HPDE6-E6E7 (cell line): ENCODE measurements around the gene CCL4L2.
"Not testable (repeated sequence)": the region's sequence is repeated elsewhere in the genome, so short reads cannot be mapped to it uniquely, and the experiment has no call there.

Experiments
- DNase-seq: peaks from one replicate; pipeline ENCODE4 v3.0.0; 2011; ENCODE audit warnings: missing footprints; ENCODE audit errors: extremely low spot score

The CCL4L2 gene

DNA sequence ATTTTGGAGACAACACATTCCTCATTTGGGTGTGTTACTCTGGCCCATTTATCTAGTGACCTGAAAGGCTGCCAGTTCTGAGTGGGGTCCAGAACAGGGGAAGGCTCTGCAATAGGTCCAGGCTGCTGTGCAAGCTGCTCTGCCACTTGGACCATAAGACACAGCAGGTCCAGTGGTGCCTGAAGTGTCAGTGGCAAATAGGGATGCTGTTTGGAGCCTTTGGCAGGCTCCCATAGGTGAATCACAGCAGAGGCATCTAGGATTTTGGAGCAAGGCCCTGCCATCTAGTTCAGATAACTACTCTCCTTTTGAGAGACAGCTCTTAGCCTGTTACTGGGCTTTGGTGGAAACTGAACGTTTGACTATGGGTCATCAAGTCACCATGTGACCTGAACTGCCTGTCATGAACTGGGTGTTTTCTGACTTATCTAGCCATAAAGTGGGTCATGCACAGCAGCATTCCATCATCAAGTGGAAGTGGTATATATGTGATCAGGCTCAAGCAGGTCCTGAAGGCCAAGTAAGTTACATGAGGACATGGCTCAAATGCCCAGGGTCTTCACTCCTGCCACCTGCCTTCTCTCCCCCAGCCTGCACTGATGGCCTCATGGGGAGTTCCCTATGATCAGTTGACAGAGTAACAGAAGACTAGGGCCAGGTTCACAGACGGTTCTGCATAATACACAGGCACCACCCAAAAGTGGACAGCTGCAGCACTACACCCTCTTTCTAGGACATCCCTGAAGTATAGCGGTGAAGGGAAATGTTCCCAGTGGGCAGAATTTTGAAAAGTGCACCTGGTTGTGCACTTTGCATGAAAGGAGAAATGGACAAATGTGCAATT, 10.1 kb downstream of the CCL4L2 start:
- not testable (repeated sequence) for DNase-seq

DNA sequence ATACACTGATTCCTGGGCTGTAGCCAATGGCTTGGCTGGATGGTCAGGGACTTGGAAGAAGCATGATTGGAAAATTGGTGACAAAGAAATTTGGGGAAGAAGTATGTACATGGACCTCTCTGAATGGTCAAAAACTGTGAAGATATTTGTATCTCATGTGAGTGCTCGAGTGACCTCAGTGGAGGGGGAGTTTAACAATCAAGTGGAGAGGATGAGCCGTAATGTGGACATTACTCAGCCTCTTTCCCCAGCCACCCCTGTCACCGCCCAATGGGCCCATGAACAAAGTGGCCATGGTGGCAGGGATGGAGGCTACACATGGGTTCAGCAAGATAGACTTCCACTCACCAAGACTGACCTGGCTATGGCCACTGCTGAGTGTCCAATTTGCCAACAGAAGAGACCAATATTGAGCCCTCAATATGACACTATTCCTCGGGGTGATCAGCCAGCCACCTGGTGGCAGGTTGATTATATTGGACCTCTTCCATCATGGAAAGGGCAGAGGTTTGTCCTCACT, 10.8 kb downstream of the CCL4L2 start:
- DNase-seq: not testable (repeated sequence)

- DNase-seq: not testable (repeated sequence)
Observed at GRCh38 chr17:36222967-36223366, 12.1 kb downstream of the CCL4L2 start.

DNA sequence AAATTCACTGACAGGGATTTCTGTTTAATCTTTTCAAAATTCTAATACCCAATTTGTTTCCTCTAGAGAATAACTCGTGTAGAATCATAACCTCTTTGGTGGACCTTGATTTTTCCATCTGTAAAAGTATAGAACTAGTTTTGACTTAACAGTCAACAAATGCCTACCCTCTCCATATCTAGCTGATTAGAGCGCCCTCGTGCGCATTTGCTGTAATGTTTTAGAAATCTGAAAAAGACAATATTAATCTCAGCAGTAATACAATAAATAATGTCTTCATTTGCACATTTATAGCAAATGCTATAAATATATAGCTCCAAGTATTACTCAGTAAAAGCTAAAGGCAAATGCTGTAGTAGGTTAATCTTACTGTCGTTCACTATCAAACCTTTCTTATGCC, 18.8 kb downstream of the CCL4L2 start:
- DNase-seq: not testable (repeated sequence)

- not testable (repeated sequence) for DNase-seq
Observed at GRCh38 chr17:36242046-36242445, 31.2 kb downstream of the CCL4L2 start.
